HG02852 (cell line): ENCODE data around the gene FEZ2.

Experiments
- ATAC-seq: cut with Tn5 transposase; IDR thresholded peaks from one replicate; pipeline ENCODE4 v1.9.1; 2021; ENCODE audit warnings: mild to moderate bottlenecking, moderate library complexity; ENCODE audit not compliant: unreplicated experiment

The FEZ2 gene

GRCh38 chr2:36562973-36563532, 34.9 kb downstream of the FEZ2 start:
- ATAC-seq: no peak

- ATAC-seq: no peak
Measured at GRCh38 chr2:36562240-36562639, 35.7 kb downstream of the FEZ2 start.

- ATAC-seq: no peak
Measured at GRCh38 chr2:36561237-36561944, 36.6 kb downstream of the FEZ2 start.

- ATAC-seq: no peak
Measured at GRCh38 chr2:36560726-36561125, 37.2 kb downstream of the FEZ2 start.

- ATAC-seq: no peak
Measured at GRCh38 chr2:36559221-36559942, 38.6 kb downstream of the FEZ2 start.

GRCh38 chr2:36556842-36557241, 41.1 kb downstream of the FEZ2 start:
- ATAC-seq: no peak

- no peak for ATAC-seq
Measured at GRCh38 chr2:36555789-36556188, 42.2 kb downstream of the FEZ2 start.

- no peak for ATAC-seq
Measured at GRCh38 chr2:36554531-36554930, 43.4 kb downstream of the FEZ2 start.

GRCh38 chr2:36553683-36554082, 44.3 kb downstream of the FEZ2 start:
- no peak for ATAC-seq

GRCh38 chr2:36550006-36550405, 48.0 kb downstream of the FEZ2 start:
- no peak for ATAC-seq

GRCh38 chr2:36549165-36549574, 48.8 kb downstream of the FEZ2 start:
- ATAC-seq: no peak

- ATAC-seq: no peak
Measured at GRCh38 chr2:36547906-36548305, 50.1 kb downstream of the FEZ2 start.

GRCh38 chr2:36545871-36546416, 52.0 kb downstream of the FEZ2 start:
- ATAC-seq: no peak

- no peak for ATAC-seq
Measured at GRCh38 chr2:36544638-36545338, 53.2 kb downstream of the FEZ2 start.

GRCh38 chr2:36541891-36542595, 55.9 kb downstream of the FEZ2 start:
- ATAC-seq: no peak

- no peak for ATAC-seq
Measured at GRCh38 chr2:36540986-36541754, 56.8 kb downstream of the FEZ2 start.

GRCh38 chr2:36539631-36540030, 58.3 kb downstream of the FEZ2 start:
- peak; percentile 64 for ATAC-seq

- ATAC-seq: no peak
Measured at GRCh38 chr2:36538335-36538734, 59.6 kb downstream of the FEZ2 start.

- ATAC-seq: no peak
Measured at GRCh38 chr2:36536776-36537175, 61.2 kb downstream of the FEZ2 start.

GRCh38 chr2:36535099-36535498, 62.9 kb downstream of the FEZ2 start:
- no peak for ATAC-seq
